Mesothelial cell of epicardium (in vitro differentiated cells): ENCODE data around the gene CCDC59. TPM values are rescaled to one million over a fixed set of nuclear protein-coding genes. Genes with fewer than 3 reads are reported as not detected.

Experiments used
- DNase-seq, 2 experiments: peaks; one replicate each; pipeline ENCODE4 v3.0.0; 2021; ENCODE audit warnings: low spot score in 2 of 2; ENCODE audit not compliant: unreplicated experiment in 2 of 2
- H3K27ac Mint-ChIP-seq: 2 replicates; pipeline ENCODE4 v1.8.0; 2021; ENCODE audit warnings: mixed read lengths
- H3K27me3 Mint-ChIP-seq: 2 replicates; pipeline ENCODE4 v1.8.0; 2021; ENCODE audit warnings: low read depth, mixed read lengths
- H3K36me3 Mint-ChIP-seq: 2 replicates; pipeline ENCODE4 v1.8.0; 2021; ENCODE audit warnings: mixed read lengths
- H3K4me1 Mint-ChIP-seq: 2 replicates; pipeline ENCODE4 v1.8.0; 2021; ENCODE audit warnings: mixed read lengths
- H3K4me3 Mint-ChIP-seq: 2 replicates; pipeline ENCODE4 v1.8.0; 2021; ENCODE audit warnings: mild to moderate bottlenecking, moderate library complexity, mixed read lengths
- H3K9me3 Mint-ChIP-seq: 2 replicates; pipeline ENCODE4 v1.8.0; 2021; ENCODE audit warnings: mixed read lengths
- total RNA-seq: library from RNA; stranded (reverse); gene quantifications from 3 replicates; pipeline ENCODE4 v1.2.1, GENCODE V29; 2021
- TF ChIP-seq, protein P1 (sequence below): fragments of 200-600 bp; sonication (generic); IDR thresholded peaks from one replicate; pipeline ENCODE4 v1.5.0; 2021; ENCODE audit warnings: antibody characterized with exemption; ENCODE audit not compliant: unreplicated experiment

Gene CCDC59
- total RNA-seq, 1 donor from 2014 or later: 48.9 TPM

DNA sequence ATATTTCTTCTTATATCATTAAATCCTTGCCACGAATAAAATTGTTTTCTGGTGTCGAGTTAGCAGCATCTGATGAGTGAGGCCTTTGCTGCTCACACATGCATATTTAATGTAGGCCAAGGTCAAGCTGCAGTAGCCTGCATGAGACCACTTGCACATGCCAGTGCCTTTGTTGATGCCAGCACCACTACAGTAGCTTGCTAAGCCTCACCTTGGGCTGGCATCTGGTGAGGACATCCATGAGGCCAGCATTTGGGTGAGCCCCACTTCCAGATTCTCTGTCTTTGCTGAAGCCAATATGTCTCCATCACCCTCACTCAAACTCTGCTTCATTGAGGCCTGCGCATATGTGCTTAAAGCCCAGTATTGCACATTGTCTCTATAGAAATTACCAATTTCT is 8.0 kb downstream of the CCDC59 start:
- H3K9me3 Mint-ChIP-seq: no peaks in the 10 kb centered on the region
- no peak overlapping the region for H3K4me3 Mint-ChIP-seq
- H3K27me3 Mint-ChIP-seq: peaks cover 5% of the 10 kb centered on the region
- no peaks in the 10 kb centered on the region for H3K4me1 Mint-ChIP-seq
- no peak overlapping the region for H3K27ac Mint-ChIP-seq
- DNase-seq: no peak
- peaks cover 7% of the 10 kb centered on the region for H3K36me3 Mint-ChIP-seq
- TF ChIP-seq, protein P1, sequence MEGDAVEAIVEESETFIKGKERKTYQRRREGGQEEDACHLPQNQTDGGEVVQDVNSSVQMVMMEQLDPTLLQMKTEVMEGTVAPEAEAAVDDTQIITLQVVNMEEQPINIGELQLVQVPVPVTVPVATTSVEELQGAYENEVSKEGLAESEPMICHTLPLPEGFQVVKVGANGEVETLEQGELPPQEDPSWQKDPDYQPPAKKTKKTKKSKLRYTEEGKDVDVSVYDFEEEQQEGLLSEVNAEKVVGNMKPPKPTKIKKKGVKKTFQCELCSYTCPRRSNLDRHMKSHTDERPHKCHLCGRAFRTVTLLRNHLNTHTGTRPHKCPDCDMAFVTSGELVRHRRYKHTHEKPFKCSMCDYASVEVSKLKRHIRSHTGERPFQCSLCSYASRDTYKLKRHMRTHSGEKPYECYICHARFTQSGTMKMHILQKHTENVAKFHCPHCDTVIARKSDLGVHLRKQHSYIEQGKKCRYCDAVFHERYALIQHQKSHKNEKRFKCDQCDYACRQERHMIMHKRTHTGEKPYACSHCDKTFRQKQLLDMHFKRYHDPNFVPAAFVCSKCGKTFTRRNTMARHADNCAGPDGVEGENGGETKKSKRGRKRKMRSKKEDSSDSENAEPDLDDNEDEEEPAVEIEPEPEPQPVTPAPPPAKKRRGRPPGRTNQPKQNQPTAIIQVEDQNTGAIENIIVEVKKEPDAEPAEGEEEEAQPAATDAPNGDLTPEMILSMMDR: no peak

DNA sequence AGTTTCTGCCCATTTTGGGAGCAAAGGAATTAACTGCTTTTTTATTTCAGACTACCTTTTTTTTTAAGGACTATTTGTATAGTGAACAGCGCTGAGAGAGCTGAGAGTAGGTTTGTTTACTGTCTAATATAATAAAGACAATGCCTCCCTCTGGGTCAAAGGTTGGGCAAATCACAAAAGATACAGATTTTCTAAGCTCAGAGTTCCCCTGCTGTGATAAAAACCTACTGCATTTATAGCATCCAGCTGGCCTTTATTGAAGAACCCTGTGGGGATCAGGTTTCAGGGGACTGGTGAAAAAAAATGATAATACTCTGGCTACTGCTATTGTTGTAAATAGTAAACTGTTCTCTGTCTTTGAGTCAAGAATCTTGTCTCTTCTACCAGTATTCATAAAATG is 28.7 kb downstream of the CCDC59 start:
- TF ChIP-seq, protein P1: no peak
- no peak overlapping the region for H3K27ac Mint-ChIP-seq
- peaks cover 15% of the 10 kb centered on the region for H3K27me3 Mint-ChIP-seq
- DNase-seq: no peak
- no peak overlapping the region for H3K4me3 Mint-ChIP-seq
- no peaks in the 10 kb centered on the region for H3K4me1 Mint-ChIP-seq
- H3K9me3 Mint-ChIP-seq: no peaks in the 10 kb centered on the region
- H3K36me3 Mint-ChIP-seq: no peaks in the 10 kb centered on the region

DNA sequence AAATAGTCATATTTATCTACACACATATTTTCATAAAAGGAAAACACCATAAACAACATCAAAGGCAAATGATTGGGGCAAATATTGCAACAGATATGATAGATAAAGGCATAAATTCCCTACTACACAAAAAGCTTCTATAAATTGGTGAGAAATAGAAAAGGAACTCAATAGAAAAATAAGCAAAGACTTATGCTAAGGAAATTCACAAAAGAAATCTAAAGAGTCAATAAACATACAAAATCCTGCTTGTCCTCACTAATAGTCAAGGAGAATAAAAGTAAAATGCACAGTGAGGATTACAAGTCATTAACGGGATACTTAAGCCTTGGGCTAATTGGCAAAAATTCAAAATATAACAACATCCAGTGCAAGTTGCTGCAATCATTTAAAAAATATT is 30.3 kb downstream of the CCDC59 start:
- Mint-ChIP-seq H3K9me3 (no peaks in the 10 kb centered on the region), H3K4me3 (no peak overlapping the region), H3K27ac (no peak overlapping the region), H3K36me3 (no peaks in the 10 kb centered on the region), H3K27me3 (peaks cover 6% of the 10 kb centered on the region), H3K4me1 (no peaks in the 10 kb centered on the region)
- no peak for DNase-seq
- TF ChIP-seq, protein P1: no peak

DNA sequence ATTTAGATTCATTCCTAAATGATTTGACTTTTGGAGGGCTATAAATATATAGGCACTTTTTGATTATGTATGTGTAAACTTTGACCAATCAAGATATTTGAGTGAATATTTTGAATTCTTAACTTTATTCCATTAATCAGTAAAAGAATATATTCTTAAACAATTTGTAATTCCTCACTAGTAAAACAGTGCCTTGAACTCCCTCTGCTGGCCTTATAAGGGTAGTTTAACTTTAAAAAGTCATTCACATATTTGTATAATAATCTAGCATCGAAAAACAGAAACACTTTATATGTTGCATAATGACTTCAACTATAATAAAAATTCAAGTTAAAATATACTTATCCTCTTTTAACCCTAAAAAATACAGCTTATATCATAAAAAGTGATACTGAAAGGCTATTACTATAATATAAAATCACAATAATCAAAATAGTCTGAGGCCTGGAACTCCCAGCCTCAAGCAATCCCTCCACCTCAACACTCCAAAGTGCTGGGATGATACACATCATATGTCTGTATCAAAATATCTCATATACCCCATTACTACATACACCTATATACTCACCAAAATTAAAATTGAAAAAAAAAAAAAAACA is 31.2 kb downstream of the CCDC59 start:
- Mint-ChIP-seq H3K27ac (no peak overlapping the region), H3K27me3 (peaks cover 6% of the 10 kb centered on the region), H3K36me3 (no peaks in the 10 kb centered on the region), H3K9me3 (no peaks in the 10 kb centered on the region), H3K4me1 (no peaks in the 10 kb centered on the region), H3K4me3 (no peak overlapping the region)
- TF ChIP-seq, protein P1: peak; percentile 74
- DNase-seq: no peak

DNA sequence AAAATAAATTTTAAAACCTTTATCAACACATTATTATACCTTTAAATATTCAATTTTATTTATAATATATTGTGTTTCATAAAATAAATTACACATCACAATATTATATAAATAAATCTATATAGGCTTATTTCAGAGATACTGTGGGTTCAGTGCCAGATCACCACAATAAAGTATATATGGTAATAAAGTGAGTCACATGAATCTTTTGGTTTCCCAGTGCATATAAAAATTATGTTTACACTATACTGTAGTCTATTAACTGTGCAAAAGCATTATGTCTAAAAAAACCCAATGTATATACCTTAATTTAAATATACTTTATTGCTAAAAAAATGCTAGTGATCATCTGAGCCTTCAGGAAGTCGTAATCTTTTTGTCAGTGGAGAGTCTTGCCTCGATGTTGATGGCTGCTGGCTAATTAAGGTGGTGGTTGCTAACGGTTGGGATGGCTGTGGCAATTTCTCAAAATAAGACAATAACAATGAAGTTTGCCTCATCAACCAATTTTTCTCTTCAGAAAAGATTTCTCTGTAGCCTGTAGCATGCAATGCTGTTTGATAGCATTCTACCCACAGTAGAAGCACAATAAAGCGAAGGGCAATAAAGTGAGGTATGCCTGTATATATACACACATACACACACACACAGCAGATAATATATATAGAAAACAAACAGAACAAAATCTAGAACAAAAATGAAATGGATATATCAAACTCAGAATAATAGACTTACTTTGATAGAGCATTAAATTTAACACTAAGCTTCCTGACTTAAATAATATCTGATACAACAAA is 32.4 kb downstream of the CCDC59 start:
- H3K27ac Mint-ChIP-seq: no peak overlapping the region

More for the DNA sequence above, 32.4 kb downstream of the CCDC59 start:
- no peak for DNase-seq
- Mint-ChIP-seq H3K9me3 (no peaks in the 10 kb centered on the region), H3K4me3 (no peak overlapping the region), H3K4me1 (no peaks in the 10 kb centered on the region), H3K27me3 (peaks cover 6% of the 10 kb centered on the region), H3K36me3 (no peaks in the 10 kb centered on the region)
- TF ChIP-seq, protein P1: no peak
